AG10803 (cell line): Measurements from ENCODE around the gene VRK1.

ENCODE experiments used
- DNase-seq: peaks from one replicate; pipeline ENCODE4 v3.0.0; 2010; ENCODE audit warnings: low read depth
- H3K4me3 ChIP-seq: 2 replicates; pipeline ENCODE4 v1.5.1; 2011; ENCODE audit warnings: mild to moderate bottlenecking, low read length, control low read depth
- CTCF ChIP-seq: conservative IDR thresholded peaks from 2 replicates; pipeline ENCODE4 v1.5.1; 2011; ENCODE audit warnings: mild to moderate bottlenecking, low read length, control low read depth, inconsistent platforms

The VRK1 gene

DNA sequence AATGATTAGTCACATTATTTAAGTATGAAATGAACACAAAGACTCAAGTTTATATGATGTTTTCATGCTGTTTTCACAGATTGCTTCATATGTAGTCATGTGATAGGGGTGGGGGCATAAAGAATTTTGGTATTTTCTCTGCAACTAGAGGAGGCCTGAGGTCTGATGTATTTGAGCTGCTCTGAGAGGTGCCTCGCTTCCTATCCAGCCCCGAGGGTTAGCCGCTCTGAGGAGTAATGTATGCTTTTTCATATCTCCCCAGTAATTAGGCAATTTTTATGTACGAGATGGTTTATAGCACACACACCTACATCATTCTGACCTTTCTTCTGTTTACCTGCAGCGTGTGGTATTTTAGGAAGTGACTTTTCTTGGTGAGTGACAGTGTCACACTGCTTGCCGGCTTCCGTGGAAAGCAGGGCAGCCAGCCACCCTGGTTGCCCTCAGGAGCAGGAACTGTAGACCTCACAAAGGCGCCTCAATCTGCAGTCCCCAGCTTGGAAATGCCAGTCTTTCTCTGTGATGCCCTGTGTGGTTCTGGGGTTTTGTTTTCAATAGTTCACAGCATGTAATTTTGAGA lies 106.4 kb downstream of the VRK1 start:
- no peak overlapping the region for H3K4me3 ChIP-seq
- no peak for DNase-seq
- no peak for TF ChIP-seq CTCF

DNA sequence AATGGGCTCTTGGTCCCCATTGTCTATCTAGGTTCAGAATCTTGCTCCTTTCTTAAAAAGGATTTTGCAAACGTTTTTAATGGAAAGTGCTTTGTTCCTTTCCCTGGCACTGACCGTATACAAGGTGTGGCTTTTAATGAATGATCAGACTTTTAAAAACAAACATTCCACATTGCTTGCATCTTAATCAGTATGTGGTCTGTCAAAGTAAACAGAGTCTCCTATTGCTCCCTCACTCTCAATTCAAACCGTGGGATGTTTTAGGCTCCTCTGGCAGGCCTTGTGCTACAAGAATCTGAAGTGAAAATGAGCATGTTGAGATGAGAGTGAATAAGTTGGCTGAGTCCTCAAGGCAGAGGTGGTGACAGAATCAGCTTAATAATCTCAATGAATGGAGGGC lies 107.0 kb downstream of the VRK1 start:
- TF ChIP-seq CTCF: no peak
- H3K4me3 ChIP-seq: no peak overlapping the region
- no peak for DNase-seq

DNA sequence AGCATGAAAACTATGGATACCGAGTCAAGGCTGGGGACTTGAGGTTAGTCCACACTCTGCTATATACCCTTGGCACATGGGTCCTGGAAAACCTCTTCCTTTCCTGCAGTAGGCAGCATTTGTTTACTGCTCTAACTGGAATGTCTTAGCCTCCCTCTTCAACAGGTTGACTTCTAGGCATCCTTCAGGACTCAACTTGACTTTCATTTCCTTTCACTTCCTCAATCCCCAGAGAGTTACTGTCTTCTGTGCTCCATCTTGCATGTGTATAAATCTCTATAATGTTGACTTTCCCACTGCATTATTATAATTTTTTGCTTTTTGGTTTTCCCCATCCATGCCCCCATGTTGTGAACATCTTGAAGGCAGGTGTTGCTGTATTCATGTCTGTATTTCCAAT lies 107.9 kb downstream of the VRK1 start:
- no peak for DNase-seq
- H3K4me3 ChIP-seq: no peak overlapping the region
- no peak for TF ChIP-seq CTCF

DNA sequence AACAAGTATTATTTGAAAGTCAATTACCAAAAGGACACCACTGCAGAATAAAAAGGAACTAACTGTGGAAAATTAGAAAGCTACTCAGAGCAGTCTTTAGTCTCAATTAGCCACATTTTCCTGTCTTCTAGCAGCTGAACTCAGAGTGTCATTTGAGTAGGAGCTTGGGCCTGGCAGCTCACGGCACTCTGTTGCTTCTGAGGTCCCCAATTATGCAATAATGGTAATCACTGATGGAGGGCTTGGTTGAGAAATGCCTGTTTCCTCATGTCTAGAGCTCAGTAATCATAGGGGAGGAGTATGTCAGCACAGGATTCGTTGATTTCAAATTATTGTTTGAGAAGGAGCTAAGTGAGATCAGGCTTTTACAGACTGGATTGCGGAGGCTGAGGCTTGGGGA lies 108.6 kb downstream of the VRK1 start:
- DNase-seq: peak; percentile 37
- no peak for TF ChIP-seq CTCF
- H3K4me3 ChIP-seq: no peak overlapping the region

DNA sequence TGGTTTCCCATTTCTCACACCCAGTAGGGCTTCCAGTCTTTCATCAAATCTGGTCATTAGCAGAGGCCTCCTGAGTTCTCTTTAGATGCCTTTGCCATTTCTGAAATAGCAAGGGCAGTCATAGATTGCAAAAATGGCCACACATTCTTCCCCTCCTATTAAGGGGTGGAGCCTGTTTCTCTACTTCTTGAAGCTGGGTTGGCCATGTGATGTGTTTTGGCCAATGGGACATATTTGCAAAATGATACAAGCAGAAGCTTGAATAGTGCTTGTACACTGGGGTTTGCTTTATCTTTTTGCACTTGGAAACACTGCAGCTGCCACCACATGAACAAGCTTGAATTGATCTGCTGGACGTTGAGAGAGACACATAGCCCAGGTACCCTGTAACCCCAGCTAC lies 109.3 kb downstream of the VRK1 start:
- DNase-seq: no peak
- TF ChIP-seq CTCF: no peak
- no peak overlapping the region for H3K4me3 ChIP-seq

DNA sequence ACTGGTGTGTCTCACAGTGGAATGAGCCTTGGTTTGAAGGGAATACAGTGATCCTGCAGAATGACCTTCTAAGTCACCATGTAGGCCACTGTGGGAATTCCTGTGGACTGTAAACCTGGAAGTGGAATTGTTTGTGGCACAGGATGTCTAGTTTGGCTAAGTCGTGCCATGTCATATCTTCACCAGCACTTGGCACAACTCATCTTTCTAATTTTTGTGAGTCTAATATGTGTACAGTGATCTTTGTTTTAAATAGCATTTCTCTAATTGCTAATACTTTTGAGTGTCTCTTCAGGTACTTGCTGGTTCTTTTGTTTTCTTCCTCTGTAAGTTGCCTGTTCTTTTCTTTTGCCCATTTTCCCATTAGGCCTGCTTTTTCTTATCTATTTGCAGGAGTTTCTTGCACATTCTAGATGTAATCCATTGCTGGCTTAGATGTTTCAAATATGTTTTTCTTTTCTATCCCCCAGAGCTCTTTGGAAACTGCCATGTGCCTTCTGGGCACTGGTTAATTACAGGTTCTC lies 112.7 kb downstream of the VRK1 start:
- H3K4me3 ChIP-seq: no peak overlapping the region
- no peak for TF ChIP-seq CTCF
- no peak for DNase-seq

DNA sequence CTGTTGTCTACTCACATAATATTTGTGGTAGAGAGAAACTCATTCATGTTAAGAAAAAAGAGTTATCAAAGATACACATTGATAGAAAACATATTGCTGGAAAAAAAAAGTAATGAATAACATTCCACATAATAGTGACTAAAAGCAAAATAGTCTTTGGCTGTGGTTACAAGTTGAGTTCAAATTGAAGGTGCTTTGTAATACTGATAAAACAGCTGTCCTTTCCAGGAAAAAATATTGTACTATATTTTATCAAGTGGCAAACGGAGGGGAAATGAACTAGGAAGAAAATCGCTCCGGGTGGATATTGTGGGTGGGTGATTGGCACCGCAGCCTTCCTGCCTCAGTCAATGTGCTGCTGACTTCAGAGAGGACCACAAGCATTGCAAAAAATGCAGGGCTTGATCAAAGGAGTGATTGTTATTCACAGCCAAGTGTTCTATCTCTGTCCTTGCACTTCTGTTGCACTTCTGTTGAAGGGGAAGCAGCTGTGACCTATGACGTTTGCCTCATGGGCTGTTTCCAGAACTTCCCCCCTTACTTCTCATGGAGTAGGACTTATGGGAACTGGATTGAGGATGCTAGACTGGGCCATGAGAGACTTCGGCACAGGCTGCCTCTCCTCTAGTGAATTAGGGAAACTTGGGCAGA lies 114.4 kb downstream of the VRK1 start:
- no peak for DNase-seq
- no peak overlapping the region for H3K4me3 ChIP-seq
- no peak for TF ChIP-seq CTCF
